ENCODE results near the gene DIP2A.
"Not testable (repeated sequence)": the region's sequence is repeated elsewhere in the genome, so short reads cannot be mapped to it uniquely, and the experiment has no call there.

The DIP2A gene

DNA sequence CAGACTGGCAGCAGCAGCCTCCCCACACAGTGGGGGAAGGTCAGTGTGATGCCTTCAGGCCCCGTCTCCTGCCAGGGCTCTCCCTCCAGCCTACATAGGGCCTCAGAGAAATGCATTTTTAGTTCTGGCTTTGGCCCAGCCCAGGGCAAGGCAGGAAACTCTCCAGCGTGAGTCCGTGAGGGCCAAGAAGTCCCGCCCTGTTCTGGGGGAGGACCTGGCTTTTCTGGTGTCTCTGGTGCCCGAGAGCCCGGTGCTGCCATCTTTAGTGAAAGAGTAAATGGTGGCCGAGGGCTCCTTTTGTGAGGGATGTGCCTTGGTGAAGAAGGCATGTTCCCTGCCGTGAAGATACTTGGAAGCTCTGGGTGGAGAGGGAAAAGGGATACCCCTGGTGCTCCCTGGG is 14.8 kb upstream of the DIP2A start:
- Histone ChIP-seq H3K27me3 (ENCODE audit: control insufficient read depth in 5 of 5, insufficient read depth in 4 of 5, low read length in 5 of 5) (no peaks in the 10 kb centered on the region), H3K4me3 (ENCODE audit: low read depth in 1 of 5, low read length in 5 of 5) (no peak overlapping the region), H3K4me1 (ENCODE audit: control insufficient read depth in 5 of 5, insufficient read depth in 5 of 5, low read length in 5 of 5) (peaks cover 0 to 9% (median 7%) of the 10 kb centered on the region in 5 donors), H3K27ac (ENCODE audit: low read depth, low read length) (no peak overlapping the region), H3K36me3 (ENCODE audit: control insufficient read depth in 5 of 5, insufficient read depth in 5 of 5, low read length in 5 of 5) (peaks cover 2 to 66% (median 49%) of the 10 kb centered on the region in 5 donors), H3K9ac (ENCODE audit: low read length in 5 of 5) (peak overlapping the region in 1 of 5 donors; percentile 5), H3K9me3 (ENCODE audit: control insufficient read depth in 5 of 5, low read length in 5 of 5) (peaks cover 0 to 5% (median 0%) of the 10 kb centered on the region in 5 donors)

DNA sequence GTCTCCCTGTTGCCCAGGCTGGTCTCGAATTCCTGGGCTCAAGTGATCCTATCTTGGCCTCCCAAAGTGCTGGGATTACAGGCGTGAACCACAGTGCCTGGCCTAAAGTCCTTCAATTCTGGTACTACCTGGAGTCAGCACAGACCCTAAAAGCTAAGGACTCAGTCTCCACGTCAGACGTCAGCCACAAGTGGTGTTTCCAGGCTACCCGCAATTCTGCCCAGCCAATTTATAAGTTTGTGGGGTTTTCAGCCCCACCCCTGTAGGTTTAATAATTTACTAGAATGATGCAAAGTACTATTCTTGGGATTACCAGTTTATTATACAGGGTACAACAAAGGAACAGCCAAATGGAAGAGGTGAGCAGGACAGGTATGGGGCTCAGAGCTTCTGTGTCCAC is 10.6 kb upstream of the DIP2A start:
- Histone ChIP-seq H3K4me3 (ENCODE audit: low read depth in 1 of 5, low read length in 5 of 5) (no peak overlapping the region), H3K9ac (ENCODE audit: low read length in 5 of 5) (no peak overlapping the region), H3K36me3 (ENCODE audit: control insufficient read depth in 5 of 5, insufficient read depth in 5 of 5, low read length in 5 of 5) (peaks cover 2 to 25% (median 8%) of the 10 kb centered on the region in 5 donors), H3K27ac (ENCODE audit: low read depth, low read length) (no peak overlapping the region), H3K27me3 (ENCODE audit: control insufficient read depth in 5 of 5, insufficient read depth in 4 of 5, low read length in 5 of 5) (no peaks in the 10 kb centered on the region), H3K9me3 (ENCODE audit: control insufficient read depth in 5 of 5, low read length in 5 of 5) (peaks cover 0 to 6% (median 0%) of the 10 kb centered on the region in 5 donors), H3K4me1 (ENCODE audit: control insufficient read depth in 5 of 5, insufficient read depth in 5 of 5, low read length in 5 of 5) (peaks cover 0 to 9% (median 7%) of the 10 kb centered on the region in 5 donors)

DNA sequence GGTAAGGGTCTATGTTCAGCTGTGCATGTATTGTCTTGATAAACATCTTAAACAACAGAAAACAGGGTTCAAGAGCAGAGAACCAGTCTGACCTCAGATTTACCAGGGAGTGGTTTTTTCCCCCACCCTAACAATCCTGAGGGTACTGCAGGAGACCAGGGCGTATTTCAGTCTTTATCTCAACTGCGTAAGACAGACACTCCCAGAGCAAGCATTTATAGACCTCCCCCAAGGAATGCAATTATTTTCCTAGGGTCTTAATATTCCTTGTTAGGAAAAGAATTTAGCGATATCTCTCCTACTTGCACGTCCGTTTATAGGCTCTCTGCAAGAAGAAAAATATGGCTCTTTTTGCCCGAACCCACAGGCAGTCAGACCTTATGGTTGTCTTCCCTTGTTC is 9.8 kb upstream of the DIP2A start:
- not testable (repeated sequence) for H3K4me1 ChIP-seq (ENCODE audit: control insufficient read depth in 5 of 5, insufficient read depth in 5 of 5, low read length in 5 of 5); H3K4me3 ChIP-seq (ENCODE audit: low read depth in 1 of 5, low read length in 5 of 5); H3K9ac ChIP-seq (ENCODE audit: low read length in 5 of 5); H3K27ac ChIP-seq (ENCODE audit: low read depth, low read length); H3K27me3 ChIP-seq (ENCODE audit: control insufficient read depth in 5 of 5, insufficient read depth in 4 of 5, low read length in 5 of 5); H3K9me3 ChIP-seq (ENCODE audit: control insufficient read depth in 5 of 5, low read length in 5 of 5)
- H3K36me3 ChIP-seq (ENCODE audit: control insufficient read depth in 5 of 5, insufficient read depth in 5 of 5, low read length in 5 of 5): peaks cover 2 to 20% (median 5%) of the 10 kb centered on the region in 5 donors

DNA sequence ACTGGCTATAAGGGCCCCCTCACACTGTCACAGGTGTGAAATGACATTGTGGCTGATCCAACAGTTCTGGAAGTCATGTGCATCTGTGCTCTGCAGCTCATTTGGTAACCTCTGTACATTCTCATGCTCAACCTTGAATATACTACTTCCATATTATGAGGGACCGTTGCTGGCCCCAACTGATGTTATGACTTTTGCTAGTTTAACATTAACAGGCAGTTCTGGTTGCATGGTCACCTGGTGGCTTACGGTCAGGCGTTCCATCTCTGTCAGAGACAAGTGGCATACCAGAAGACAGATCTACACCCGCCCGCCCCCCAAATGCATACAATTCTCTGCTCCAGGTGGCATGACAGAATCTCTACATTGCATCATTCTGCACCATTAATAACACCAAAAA is 6.0 kb upstream of the DIP2A start:
- no peaks in the 10 kb centered on the region for H3K27me3 ChIP-seq (ENCODE audit: control insufficient read depth in 5 of 5, insufficient read depth in 4 of 5, low read length in 5 of 5)
- no peak overlapping the region for H3K9ac ChIP-seq (ENCODE audit: low read length in 5 of 5)
- H3K27ac ChIP-seq (ENCODE audit: low read depth, low read length): no peak overlapping the region
- no peaks in the 10 kb centered on the region for H3K36me3 ChIP-seq (ENCODE audit: control insufficient read depth in 5 of 5, insufficient read depth in 5 of 5, low read length in 5 of 5)
- H3K4me1 ChIP-seq (ENCODE audit: control insufficient read depth in 5 of 5, insufficient read depth in 5 of 5, low read length in 5 of 5): peaks cover 9 to 31% (median 28%) of the 10 kb centered on the region in 5 donors
- no peak overlapping the region for H3K4me3 ChIP-seq (ENCODE audit: low read depth in 1 of 5, low read length in 5 of 5)
- H3K9me3 ChIP-seq (ENCODE audit: control insufficient read depth in 5 of 5, low read length in 5 of 5): peaks cover 0 to 6% (median 0%) of the 10 kb centered on the region in 5 donors

DNA sequence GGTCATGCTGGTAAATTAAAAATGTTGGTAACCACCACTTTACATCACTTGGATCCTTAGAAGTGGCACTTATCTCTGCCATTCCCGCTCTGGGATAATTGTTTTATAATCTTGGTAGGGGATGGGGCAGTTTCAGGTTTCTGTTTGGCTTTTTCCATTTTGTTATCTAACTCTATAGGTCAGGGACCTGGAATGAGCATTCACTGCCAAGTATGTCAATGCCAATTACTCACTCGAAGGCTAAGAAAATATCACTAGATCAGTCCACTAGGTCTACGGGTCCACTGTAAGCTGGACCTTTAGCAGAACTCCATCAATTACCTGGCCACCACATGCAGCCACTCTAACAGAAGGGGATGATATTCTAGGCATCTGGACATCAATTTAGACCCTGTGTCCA is 4.5 kb upstream of the DIP2A start:
- no peaks in the 10 kb centered on the region for H3K9me3 ChIP-seq (ENCODE audit: control insufficient read depth in 5 of 5, low read length in 5 of 5)
- H3K27me3 ChIP-seq (ENCODE audit: control insufficient read depth in 5 of 5, insufficient read depth in 4 of 5, low read length in 5 of 5): no peaks in the 10 kb centered on the region
- H3K36me3 ChIP-seq (ENCODE audit: control insufficient read depth in 5 of 5, insufficient read depth in 5 of 5, low read length in 5 of 5): no peaks in the 10 kb centered on the region
- H3K4me3 ChIP-seq (ENCODE audit: low read depth in 1 of 5, low read length in 5 of 5): no peak overlapping the region
- H3K4me1 ChIP-seq (ENCODE audit: control insufficient read depth in 5 of 5, insufficient read depth in 5 of 5, low read length in 5 of 5): peaks cover 10 to 36% (median 32%) of the 10 kb centered on the region in 5 donors
- no peak overlapping the region for H3K27ac ChIP-seq (ENCODE audit: low read depth, low read length)
- H3K9ac ChIP-seq (ENCODE audit: low read length in 5 of 5): no peak overlapping the region

DNA sequence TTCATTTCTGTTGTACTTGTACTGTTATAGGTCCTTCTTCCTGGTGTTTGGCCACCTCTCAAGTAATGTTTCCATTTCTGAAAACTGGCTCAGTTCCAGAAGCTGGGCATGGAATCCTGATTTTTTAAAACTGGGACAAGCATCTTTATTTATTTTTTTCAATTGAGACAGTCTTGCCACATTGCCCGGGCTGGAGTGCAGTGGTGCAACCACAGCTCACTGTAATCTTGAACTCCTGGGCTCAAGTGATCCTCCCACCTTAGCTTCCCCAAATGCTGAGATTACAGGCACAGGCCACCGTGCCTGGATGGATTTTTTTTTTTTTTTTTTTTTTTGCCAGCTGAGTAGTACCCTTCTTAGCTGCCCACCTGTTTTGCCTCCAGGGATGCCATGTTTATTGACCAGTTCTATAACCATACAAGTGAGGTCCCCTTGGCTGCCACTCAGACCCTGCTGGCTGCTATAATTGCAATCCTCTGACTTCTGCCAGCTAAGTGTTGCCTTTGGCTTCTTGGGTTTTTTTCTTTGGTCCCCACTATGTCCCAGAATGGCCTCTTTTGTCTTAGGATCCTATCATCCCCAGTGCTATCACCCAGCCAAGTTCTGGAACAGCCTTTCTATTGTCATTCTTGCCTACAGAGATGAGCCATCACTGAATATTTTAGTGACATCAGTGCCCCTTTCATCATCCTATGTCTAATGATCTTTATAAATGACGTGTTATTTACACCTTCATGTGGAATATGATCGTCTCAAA is 3.9 kb upstream of the DIP2A start:
- Histone ChIP-seq H3K9ac (ENCODE audit: low read length in 5 of 5) (no peak overlapping the region), H3K4me1 (ENCODE audit: control insufficient read depth in 5 of 5, insufficient read depth in 5 of 5, low read length in 5 of 5) (peaks cover 10 to 40% (median 35%) of the 10 kb centered on the region in 5 donors), H3K4me3 (ENCODE audit: low read depth in 1 of 5, low read length in 5 of 5) (no peak overlapping the region), H3K27me3 (ENCODE audit: control insufficient read depth in 5 of 5, insufficient read depth in 4 of 5, low read length in 5 of 5) (no peaks in the 10 kb centered on the region), H3K27ac (ENCODE audit: low read depth, low read length) (no peak overlapping the region), H3K36me3 (ENCODE audit: control insufficient read depth in 5 of 5, insufficient read depth in 5 of 5, low read length in 5 of 5) (no peaks in the 10 kb centered on the region), H3K9me3 (ENCODE audit: control insufficient read depth in 5 of 5, low read length in 5 of 5) (no peaks in the 10 kb centered on the region)

DNA sequence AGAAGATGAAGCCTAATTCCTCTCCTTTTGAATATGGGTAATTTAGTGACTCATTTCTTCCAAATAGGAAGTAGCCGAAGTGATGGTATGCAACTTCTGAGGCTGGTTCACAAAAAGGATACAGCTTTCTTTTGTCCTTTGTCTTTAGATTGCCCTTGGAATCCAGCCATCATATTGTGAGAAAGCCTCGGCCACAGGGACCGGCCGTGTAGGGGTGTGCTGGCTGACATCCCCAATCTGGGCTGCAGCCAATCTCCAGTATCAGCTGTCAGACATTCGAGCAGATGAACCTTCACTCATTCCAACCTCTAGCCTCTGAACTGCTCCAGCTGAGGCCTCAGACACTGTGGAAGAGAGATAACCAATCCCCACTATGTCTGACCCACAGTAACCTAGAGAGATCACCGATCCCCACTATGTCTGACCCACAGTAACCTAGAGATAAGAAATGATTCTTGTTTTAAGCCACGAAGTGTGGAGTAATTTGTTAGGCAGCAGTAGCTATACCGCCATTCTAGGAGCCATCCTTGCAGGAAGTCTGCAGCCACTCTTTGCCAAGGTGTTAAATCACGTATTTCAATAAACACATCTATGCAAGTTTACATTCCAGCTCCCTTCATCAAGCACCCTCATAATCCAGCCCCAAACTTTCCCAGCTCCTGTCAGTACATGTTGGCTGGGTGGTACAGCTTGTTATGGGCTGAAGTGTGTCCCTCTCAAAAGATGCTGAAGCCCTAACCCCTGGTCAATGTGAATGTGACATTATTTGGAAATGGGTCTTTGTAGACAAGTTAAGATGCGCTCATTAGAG is 2.9 kb upstream of the DIP2A start:
- Histone ChIP-seq H3K9me3 (ENCODE audit: control insufficient read depth in 5 of 5, low read length in 5 of 5) (no peaks in the 10 kb centered on the region), H3K9ac (ENCODE audit: low read length in 5 of 5) (peak overlapping the region in 1 of 5 donors; percentile 52), H3K4me3 (ENCODE audit: low read depth in 1 of 5, low read length in 5 of 5) (no peak overlapping the region), H3K27me3 (ENCODE audit: control insufficient read depth in 5 of 5, insufficient read depth in 4 of 5, low read length in 5 of 5) (no peaks in the 10 kb centered on the region), H3K4me1 (ENCODE audit: control insufficient read depth in 5 of 5, insufficient read depth in 5 of 5, low read length in 5 of 5) (peaks cover 10 to 46% (median 43%) of the 10 kb centered on the region in 5 donors), H3K27ac (ENCODE audit: low read depth, low read length) (peak overlapping the region; percentile 17), H3K36me3 (ENCODE audit: control insufficient read depth in 5 of 5, insufficient read depth in 5 of 5, low read length in 5 of 5) (no peaks in the 10 kb centered on the region)

DNA sequence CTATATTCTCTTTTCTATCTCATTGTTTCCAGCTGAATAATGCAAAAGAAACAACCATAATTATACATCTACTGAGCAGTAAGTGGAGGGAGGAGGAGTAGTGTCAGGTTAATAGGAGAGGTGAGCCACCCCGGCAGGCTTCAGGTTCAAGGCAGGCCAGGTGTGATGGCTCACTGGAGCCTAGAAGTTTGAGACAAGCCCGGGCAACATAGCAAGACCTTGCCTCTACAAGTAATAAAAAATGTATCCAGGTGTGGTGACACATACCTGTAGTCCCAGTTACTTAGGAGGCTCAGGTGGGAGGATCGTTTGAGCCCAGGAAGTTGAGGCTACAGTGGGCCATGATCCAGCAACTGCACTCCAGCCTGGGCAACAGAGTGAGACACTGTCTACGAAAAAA is 1.9 kb upstream of the DIP2A start:
- Histone ChIP-seq H3K4me1 (ENCODE audit: control insufficient read depth in 5 of 5, insufficient read depth in 5 of 5, low read length in 5 of 5) (peaks cover 10 to 52% (median 45%) of the 10 kb centered on the region in 5 donors), H3K36me3 (ENCODE audit: control insufficient read depth in 5 of 5, insufficient read depth in 5 of 5, low read length in 5 of 5) (no peaks in the 10 kb centered on the region), H3K27me3 (ENCODE audit: control insufficient read depth in 5 of 5, insufficient read depth in 4 of 5, low read length in 5 of 5) (no peaks in the 10 kb centered on the region), H3K4me3 (ENCODE audit: low read depth in 1 of 5, low read length in 5 of 5) (no peak overlapping the region), H3K9me3 (ENCODE audit: control insufficient read depth in 5 of 5, low read length in 5 of 5) (no peaks in the 10 kb centered on the region), H3K27ac (ENCODE audit: low read depth, low read length) (no peak overlapping the region), H3K9ac (ENCODE audit: low read length in 5 of 5) (no peak overlapping the region)

DNA sequence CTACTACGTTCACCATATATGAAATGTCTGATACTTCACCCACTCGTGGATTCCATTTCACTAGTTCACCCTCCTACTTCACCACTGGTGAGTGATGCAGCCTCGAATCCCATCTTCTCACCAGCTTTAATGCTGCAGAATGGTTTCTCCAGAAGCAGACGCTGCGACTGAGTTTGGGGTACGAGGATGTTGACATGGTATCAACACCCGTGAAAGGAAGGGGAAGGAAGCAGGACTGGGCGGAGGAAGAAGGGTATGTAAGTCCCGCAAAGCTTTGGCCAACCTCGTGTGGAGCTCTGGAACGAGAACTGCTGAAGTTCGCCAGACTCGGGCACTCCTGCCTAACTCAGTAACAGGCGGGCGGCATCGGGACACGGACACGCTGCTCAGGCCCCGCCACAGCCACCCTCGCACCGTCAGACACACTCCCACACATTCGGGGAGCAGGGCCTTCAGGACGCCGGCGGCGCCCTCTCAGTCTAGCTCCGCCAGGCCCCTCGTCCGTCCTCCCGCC is 833 bp upstream of the DIP2A start:
- H3K4me3 ChIP-seq (ENCODE audit: low read depth in 1 of 5, low read length in 5 of 5): peak overlapping the region; percentile 77 to 92 (median 87)
- no peaks in the 10 kb centered on the region for H3K9me3 ChIP-seq (ENCODE audit: control insufficient read depth in 5 of 5, low read length in 5 of 5)
- no peaks in the 10 kb centered on the region for H3K27me3 ChIP-seq (ENCODE audit: control insufficient read depth in 5 of 5, insufficient read depth in 4 of 5, low read length in 5 of 5)
- peak overlapping the region; percentile 6 to 95 (median 89) for H3K9ac ChIP-seq (ENCODE audit: low read length in 5 of 5)
- peak overlapping the region; percentile 88 for H3K27ac ChIP-seq (ENCODE audit: low read depth, low read length)
- H3K36me3 ChIP-seq (ENCODE audit: control insufficient read depth in 5 of 5, insufficient read depth in 5 of 5, low read length in 5 of 5): peaks cover 0 to 3% (median 0%) of the 10 kb centered on the region in 5 donors
- peaks cover 10 to 58% (median 45%) of the 10 kb centered on the region in 5 donors for H3K4me1 ChIP-seq (ENCODE audit: control insufficient read depth in 5 of 5, insufficient read depth in 5 of 5, low read length in 5 of 5)

DNA sequence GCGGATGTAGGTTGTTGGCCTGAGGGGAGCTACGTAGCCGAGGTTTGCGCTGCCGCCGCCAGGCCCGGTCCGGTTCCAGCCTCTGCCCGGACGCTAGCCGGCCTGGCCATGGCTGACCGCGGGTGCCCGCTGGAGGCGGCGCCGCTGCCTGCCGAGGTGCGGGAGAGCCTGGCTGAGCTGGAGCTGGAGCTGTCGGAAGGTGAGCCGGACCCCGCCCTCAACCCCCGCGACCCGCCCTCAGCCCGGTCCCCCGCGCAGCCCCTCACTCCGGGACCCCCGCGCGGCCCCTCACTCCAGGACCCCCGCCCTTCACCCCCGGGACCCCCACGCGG is 299 bp downstream of the DIP2A start:
- H3K4me1 ChIP-seq (ENCODE audit: control insufficient read depth in 5 of 5, insufficient read depth in 5 of 5, low read length in 5 of 5): peaks cover 10 to 59% (median 45%) of the 10 kb centered on the region in 5 donors
- H3K9ac ChIP-seq (ENCODE audit: low read length in 5 of 5): peak overlapping the region in 4 of 5 donors; percentile 63 to 84 (median 72)
- H3K36me3 ChIP-seq (ENCODE audit: control insufficient read depth in 5 of 5, insufficient read depth in 5 of 5, low read length in 5 of 5): peaks cover 0 to 7% (median 0%) of the 10 kb centered on the region in 5 donors
- H3K27ac ChIP-seq (ENCODE audit: low read depth, low read length): peak overlapping the region; percentile 62
- H3K27me3 ChIP-seq (ENCODE audit: control insufficient read depth in 5 of 5, insufficient read depth in 4 of 5, low read length in 5 of 5): no peaks in the 10 kb centered on the region
- peak overlapping the region in 4 of 5 donors; percentile 78 to 92 (median 87) for H3K4me3 ChIP-seq (ENCODE audit: low read depth in 1 of 5, low read length in 5 of 5)
- H3K9me3 ChIP-seq (ENCODE audit: control insufficient read depth in 5 of 5, low read length in 5 of 5): no peaks in the 10 kb centered on the region

Measured in subcutaneous abdominal adipose tissue (tissue), 5 donors.